Astrocyte of the cerebellum (primary cell): ENCODE measurements around the gene AFAP1L1.
"Not testable (repeated sequence)": the region's sequence is repeated elsewhere in the genome, so short reads cannot be mapped to it uniquely, and the experiment has no call there.

Experiments used
- DNase-seq: peaks from one replicate; pipeline ENCODE4 v3.0.0-alpha.2; 2011; ENCODE audit warnings: low read depth
- H3K4me3 ChIP-seq: 2 replicates; pipeline ENCODE4 v1.5.1; 2011; ENCODE audit warnings: mild to moderate bottlenecking, low read depth, low read length, moderate library complexity
- in situ Hi-C: cut with HindIII; loops from 2 replicates; pipeline ENCODE4 v1.10.0; 2017; ENCODE audit warnings: low sequenced_read_pairs
- TF ChIP-seq, protein P1 (sequence below): IDR thresholded peaks from 2 replicates; pipeline ENCODE4 v1.5.1; 2012; ENCODE audit warnings: low read length, low read depth, moderate library complexity, mild to moderate bottlenecking; ENCODE audit errors: missing control alignments

AFAP1L1 gene

DNA sequence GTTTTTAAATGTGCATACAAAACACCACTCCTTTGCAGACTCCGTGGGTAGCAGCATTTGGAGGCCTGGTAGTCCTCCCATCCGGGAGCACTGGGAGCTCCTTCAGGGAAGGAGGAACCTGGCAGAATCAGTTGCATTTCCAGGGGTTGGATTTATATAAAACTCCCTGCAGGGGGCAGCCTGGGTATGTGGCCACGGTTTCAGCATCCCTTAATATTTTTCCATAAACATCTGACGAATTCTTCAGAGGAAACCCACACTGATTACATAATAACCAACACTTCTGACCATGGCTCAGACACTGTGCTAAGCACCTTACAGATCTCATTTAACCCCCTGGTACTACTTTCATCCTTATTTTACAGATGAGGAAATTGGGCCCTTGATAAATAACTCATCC is 6.1 kb upstream of the AFAP1L1 start:
- TF ChIP-seq, protein P1, sequence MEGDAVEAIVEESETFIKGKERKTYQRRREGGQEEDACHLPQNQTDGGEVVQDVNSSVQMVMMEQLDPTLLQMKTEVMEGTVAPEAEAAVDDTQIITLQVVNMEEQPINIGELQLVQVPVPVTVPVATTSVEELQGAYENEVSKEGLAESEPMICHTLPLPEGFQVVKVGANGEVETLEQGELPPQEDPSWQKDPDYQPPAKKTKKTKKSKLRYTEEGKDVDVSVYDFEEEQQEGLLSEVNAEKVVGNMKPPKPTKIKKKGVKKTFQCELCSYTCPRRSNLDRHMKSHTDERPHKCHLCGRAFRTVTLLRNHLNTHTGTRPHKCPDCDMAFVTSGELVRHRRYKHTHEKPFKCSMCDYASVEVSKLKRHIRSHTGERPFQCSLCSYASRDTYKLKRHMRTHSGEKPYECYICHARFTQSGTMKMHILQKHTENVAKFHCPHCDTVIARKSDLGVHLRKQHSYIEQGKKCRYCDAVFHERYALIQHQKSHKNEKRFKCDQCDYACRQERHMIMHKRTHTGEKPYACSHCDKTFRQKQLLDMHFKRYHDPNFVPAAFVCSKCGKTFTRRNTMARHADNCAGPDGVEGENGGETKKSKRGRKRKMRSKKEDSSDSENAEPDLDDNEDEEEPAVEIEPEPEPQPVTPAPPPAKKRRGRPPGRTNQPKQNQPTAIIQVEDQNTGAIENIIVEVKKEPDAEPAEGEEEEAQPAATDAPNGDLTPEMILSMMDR, result peak; percentile 33
- DNase-seq, result no peak
- in situ Hi-C loops, result no loop called here
- H3K4me3 ChIP-seq, result no peak overlapping the region

- in situ Hi-C loops, result no loop called here
- H3K4me3 ChIP-seq, result no peak overlapping the region
- TF ChIP-seq, protein P1, result no peak
- no peak for DNase-seq
Measured at GRCh38 chr5:149267241-149267973, 4.3 kb upstream of the AFAP1L1 start.

GRCh38 chr5:149268928-149269557 is 2.6 kb upstream of the AFAP1L1 start:
- no peak for DNase-seq
- in situ Hi-C loops, result no loop called here
- no peak overlapping the region for H3K4me3 ChIP-seq
- TF ChIP-seq, protein P1, result peak; percentile 47

DNA sequence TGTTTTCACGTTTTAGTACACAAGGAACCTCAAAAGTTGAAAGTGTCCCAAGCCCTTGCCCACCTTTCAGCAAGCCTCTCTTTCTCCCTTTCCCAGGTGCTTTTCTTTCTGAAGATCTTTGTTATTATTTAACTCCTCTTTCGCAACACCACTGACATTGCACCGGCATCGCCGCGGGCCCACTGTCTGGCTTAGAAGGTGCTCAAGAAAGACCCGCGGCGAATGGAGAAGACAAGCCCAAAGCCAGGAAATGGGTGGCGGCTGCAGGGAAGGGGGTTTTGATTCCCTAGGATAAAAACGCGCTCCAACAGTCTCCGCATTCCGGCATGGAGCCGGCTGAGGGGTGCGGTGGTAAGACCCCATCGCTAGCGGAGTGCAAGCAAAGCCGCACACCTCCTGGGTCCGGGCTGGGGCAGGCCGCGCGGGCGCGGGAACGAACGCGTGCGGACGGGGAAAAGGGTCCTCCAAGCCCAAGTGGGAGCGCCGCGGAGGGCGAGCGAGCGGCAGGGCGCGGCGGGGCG is 404 bp upstream of the AFAP1L1 start:
- in situ Hi-C loops, result no loop called here
- TF ChIP-seq, protein P1, result no peak
- DNase-seq, result no peak
- peak overlapping the region; percentile 59 for H3K4me3 ChIP-seq

DNA sequence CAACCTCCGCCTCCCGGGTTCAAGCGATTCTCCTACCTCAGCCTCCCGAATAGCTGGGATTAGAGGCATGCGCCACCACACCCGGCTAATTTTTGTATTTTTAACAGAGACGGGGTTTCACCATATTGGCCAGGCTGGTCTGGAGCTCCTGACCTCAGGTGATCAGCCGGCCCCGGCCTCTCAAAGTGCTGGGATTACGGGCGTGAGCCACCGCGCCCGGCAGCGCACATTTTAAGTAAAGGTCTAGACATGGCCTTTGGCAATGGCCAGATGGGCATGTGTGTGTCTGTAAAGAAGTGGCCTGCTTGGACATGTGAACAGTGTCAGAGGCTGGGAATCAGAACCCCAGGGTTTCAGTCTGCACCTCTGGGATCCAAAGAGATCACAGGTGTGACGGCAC is 1.1 kb downstream of the AFAP1L1 start:
- peak overlapping the region; percentile 59 for H3K4me3 ChIP-seq
- in situ Hi-C loops, DNase-seq: not testable (repeated sequence)

GRCh38 chr5:149273237-149273636 is 1.6 kb downstream of the AFAP1L1 start:
- in situ Hi-C loops, result no loop called here
- no peak for DNase-seq
- H3K4me3 ChIP-seq, result no peak overlapping the region
- TF ChIP-seq, protein P1, result no peak

DNA sequence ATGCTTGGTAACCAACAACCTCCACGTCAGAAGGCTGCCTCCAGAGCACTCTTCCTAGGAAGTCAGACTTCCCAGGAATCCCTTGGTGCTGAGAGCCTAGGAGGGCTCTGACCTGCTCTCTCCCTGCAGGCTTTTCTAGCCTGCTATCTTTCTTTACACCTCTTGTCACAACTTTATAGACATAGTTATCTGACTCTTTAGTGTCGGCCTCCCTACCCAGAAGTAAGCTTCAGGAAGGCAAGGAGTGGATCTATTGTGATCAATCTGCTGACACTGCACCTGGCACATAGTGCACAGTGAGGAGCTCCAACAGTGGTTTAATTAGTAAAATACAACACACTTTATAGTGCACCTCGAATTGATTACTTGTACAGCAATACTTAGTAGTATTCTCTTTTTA is 2.3 kb downstream of the AFAP1L1 start:
- in situ Hi-C loops, result no loop called here
- H3K4me3 ChIP-seq, result no peak overlapping the region
- no peak for DNase-seq
- TF ChIP-seq, protein P1, result no peak
